Pulmonary artery endothelial cell (primary cell): ENCODE data around the gene RNF157. TPM values are rescaled to one million over a fixed set of nuclear protein-coding genes. Genes with fewer than 3 reads are reported as not detected.
"Not testable (repeated sequence)": the region's sequence is repeated elsewhere in the genome, so short reads cannot be mapped to it uniquely, and the experiment has no call there.

ENCODE experiments used
- DNase-seq: peaks from one replicate; pipeline ENCODE4 v3.0.0-alpha.2; 2011; ENCODE audit warnings: low read depth, low spot score
- total RNA-seq: library from RNA; depleted of rRNA; stranded (reverse); fragments of >200 nt; gene quantifications from 2 replicates; pipeline ENCODE4 v1.2.3, GENCODE V29; 2014

Gene RNF157
- total RNA-seq, 1 donor from 2014 or later: 0.26 TPM

GRCh38 chr17:76270770-76271668, 30.7 kb upstream of the RNF157 start:
- DNase-seq: no peak

GRCh38 chr17:76270127-76270592, 29.9 kb upstream of the RNF157 start:
- no peak for DNase-seq

DNA sequence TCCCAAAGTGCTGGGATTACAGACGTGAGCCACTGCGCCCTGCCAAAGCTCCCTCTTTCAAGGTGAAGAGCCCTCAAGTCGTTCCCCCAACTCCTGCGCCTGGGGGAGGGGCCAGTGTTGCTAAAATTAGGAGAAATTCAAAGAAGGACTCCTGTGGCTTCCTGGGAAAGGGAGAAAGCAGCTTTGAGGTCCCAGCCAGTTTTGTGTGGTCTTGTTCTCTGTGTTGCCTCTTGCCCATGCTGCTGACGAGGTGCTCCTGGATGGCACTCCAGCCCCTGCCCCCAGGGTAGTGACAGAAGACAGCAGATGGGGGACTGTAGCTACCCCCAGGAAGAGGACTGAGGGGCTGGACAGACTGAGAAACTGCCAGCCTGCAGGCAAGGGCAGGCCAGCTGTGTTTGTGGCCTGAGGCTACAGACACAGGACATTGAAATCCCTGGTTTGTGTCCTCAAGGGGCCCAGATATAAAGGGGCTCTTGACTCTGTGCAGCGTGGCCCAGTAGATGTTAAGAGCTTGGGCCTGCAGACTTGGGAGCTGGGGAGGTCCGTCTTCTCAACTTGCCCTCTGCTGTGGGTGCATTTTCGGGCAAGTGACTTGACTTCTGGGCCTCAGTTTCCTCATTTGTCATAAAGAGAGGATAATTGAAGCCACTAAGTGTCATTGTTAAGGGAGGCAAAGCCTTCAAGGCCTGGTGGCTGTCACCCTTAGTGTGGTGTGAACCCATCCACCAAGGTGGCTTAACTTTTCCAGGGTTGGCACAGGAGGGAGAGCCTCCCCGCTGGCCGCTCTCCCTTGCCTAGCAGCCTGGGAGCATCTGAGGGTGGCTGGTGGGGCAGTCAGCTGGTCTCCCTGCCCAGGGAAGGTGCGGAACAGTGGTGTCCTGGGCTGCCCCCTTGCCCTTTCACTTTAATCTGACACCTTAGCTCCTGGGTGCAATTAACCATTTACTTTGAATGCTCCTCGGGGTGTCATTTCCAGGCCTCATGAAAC, 29.0 kb upstream of the RNF157 start:
- DNase-seq: no peak

- no peak for DNase-seq
Measured at GRCh38 chr17:76268015-76268749, 27.9 kb upstream of the RNF157 start.

DNA sequence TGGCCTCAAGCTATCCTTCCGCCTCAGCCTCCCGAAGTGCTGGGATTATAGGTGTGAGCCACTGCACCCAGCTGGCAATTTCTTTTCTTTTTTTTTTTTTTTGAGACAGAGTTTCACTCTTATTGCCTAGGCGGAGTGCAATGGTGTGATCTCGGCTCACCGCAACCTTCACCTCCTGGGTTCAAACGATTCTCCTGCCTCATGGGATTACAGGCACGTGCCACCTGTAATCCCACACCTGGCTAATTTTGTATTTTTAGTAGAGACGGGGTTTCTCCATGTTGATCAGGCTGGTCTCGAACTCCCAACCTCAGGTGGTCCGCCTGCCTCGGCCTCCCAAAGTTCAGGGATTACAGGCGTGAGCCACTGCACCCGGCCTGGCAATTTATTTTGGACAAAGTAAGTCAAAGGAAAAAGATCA, 27.3 kb upstream of the RNF157 start:
- not testable (repeated sequence) for DNase-seq

DNA sequence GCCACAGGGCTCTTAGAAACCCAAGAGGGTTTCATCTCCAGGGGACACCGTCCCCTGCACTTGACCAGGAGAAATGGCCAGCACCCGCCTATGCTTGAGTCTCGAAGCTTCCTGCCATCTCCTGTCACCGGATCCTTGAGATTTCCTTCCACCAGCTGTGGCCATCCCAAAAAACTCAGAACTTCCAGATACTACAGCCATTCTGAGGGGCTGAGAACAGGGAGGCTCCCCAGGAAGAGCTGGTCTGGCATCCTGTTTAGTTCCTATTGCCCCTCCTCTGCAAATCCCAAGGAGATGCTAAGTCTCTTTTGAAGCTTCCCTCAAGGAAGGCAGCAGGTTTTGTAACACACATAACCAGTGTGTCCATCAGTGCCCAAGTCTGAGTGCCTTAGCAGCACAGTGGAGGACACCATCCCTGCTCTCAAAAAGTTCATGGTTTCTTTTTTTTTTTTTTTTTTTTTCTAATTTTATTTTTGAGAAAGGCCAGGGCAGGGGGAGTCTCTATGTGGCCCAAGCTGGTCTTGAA, 26.8 kb upstream of the RNF157 start:
- no peak for DNase-seq

DNA sequence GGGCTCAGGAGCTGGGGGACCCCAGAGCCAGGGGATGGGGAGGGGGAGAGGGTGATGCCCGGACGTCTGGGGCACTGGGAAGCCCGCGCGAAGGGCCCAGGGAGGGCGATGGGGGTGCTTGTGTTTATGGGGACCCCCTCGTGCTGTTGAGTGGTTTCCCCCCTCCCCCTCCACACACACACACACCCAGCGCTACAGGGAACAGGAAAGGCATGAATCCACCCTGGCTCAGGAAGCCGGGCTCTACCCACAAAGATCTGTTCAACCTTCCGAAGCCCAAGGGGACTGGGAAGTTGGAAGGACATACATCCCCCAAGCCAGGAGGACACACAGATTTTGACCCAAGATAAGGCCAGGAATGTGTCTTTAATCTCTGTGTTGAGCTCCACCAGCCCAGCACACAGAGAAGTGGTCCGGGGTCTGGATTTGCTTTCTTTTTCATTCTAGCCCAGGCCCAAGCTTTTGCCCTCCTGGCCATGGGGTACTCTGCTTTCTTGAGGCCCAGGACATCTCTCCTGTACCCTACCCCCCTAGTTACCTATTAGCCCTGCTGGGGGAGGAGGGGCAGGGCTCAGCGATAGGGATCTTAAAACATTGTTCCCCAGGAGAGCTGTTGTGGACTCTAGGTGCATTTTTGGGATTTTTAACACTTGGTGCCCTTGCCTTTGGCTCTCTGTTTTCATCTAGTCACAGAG, 26.1 kb upstream of the RNF157 start:
- no peak for DNase-seq

GRCh38 chr17:76265624-76266243, 25.4 kb upstream of the RNF157 start:
- no peak for DNase-seq

- DNase-seq: peak; percentile 99
Measured at GRCh38 chr17:76264755-76265623, 24.7 kb upstream of the RNF157 start, which contains the start of gene UBALD2. UBALD2 (plus strand) TSS chr17:76265348; CDS start chr17:76265506, 158 bp downstream.

GRCh38 chr17:76264425-76264754, 24.1 kb upstream of the RNF157 start:
- no peak for DNase-seq

- no peak for DNase-seq
Measured at GRCh38 chr17:76263896-76264295, 23.6 kb upstream of the RNF157 start.

DNA sequence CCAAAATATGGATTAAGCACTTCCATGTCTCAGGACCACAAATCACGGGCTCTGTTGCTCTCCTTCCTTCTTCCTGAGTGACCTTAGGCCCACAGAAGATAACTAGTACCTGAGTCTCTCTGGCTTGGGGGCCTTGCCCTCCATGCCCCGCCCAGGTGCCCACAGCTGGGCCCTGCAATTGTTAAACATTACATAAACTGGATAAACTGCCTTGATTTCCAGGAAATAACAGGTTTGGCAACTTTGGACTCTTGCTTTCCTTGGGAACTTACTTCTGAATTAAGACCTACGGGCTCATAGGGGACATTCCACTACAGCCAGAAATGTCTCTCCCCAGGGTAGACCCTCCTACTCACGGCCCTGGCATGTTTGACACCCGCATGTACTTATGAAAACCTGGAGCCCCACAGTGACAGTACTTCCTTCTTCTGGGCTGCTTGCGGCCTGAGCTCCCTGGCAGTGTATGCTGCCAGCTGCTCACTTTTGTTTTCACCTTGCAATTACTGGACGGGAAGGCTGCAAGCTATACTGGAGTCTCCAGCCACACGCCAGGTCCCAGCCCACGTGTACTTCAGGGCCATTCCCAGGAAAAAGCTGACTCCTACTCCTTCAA, 22.5 kb upstream of the RNF157 start:
- DNase-seq: no peak

- DNase-seq: peak; percentile 89
Measured at GRCh38 chr17:76261421-76262215, 21.3 kb upstream of the RNF157 start.

GRCh38 chr17:76260669-76261068, 20.4 kb upstream of the RNF157 start:
- no peak for DNase-seq

- DNase-seq: no peak
Measured at GRCh38 chr17:76260220-76260619, 19.9 kb upstream of the RNF157 start.

GRCh38 chr17:76256430-76257050, 16.2 kb upstream of the RNF157 start:
- not testable (repeated sequence) for DNase-seq

GRCh38 chr17:76255801-76256429, 15.6 kb upstream of the RNF157 start:
- DNase-seq: no peak
